Measurements from ENCODE around the gene RASSF3. TPM values are rescaled to one million over a fixed set of nuclear protein-coding genes. Genes with fewer than 3 reads are reported as not detected.
"Not testable (repeated sequence)": the region's sequence is repeated elsewhere in the genome, so short reads cannot be mapped to it uniquely, and the experiment has no call there.

RASSF3 gene
- total RNA-seq, 2 experiments from 2014 or later, result 45.5 to 61.5 TPM

DNA sequence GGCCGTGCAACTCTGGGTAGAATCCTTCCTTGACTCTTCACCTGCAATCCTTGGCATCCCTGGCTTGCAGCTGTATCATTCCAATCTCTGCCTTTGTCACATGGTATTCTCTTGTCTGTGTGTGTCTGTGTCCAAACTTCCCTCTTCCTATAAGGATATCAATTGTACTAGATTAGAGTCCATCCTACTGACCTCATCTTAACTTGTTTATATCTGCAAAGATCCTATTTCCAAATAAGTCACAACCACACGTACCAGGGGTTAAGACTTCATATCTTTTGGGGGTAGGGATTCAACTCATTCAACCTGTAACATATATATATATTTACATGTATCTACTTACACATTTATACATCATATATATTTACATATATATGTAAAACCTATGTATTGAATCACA, 29.6 kb upstream of the RASSF3 start:
- no peak overlapping the region for H3K4me3 Mint-ChIP-seq
- peaks cover 6% of the 10 kb centered on the region for H3K27me3 Mint-ChIP-seq
- DNase-seq, result no peak
- CTCF ChIA-PET, result interaction anchor here (1.4 to 1.5 kb wide), 2 partner anchors 10 to 117 kb away, joined by 3 to 4 read pairs; no protein-coding TSS in a partner anchor
- no peaks in the 10 kb centered on the region for H3K36me3 Mint-ChIP-seq
- peaks cover 8% of the 10 kb centered on the region for H3K4me1 Mint-ChIP-seq
- ATAC-seq, result no peak
- H3K27ac Mint-ChIP-seq, result no peak overlapping the region
- H3K9me3 Mint-ChIP-seq (ENCODE audit: low read depth), result no peaks in the 10 kb centered on the region

GRCh38 chr12:64582114-64582513, 28.2 kb upstream of the RASSF3 start:
- no peak for ATAC-seq
- peaks cover 6% of the 10 kb centered on the region for H3K27me3 Mint-ChIP-seq

GRCh38 chr12:64582862-64583261, 27.4 kb upstream of the RASSF3 start:
- no peak for ATAC-seq
- H3K27ac Mint-ChIP-seq, result no peak overlapping the region
- peaks cover 6% of the 10 kb centered on the region for H3K27me3 Mint-ChIP-seq
- DNase-seq, result no peak
- H3K36me3 Mint-ChIP-seq, result no peaks in the 10 kb centered on the region
- CTCF ChIA-PET, result interaction anchor here (1.0 kb wide), 1 partner anchor 115 kb away, joined by 3 read pairs; no protein-coding TSS in a partner anchor
- no peak overlapping the region for H3K4me3 Mint-ChIP-seq
- H3K4me1 Mint-ChIP-seq, result peaks cover 8% of the 10 kb centered on the region
- no peaks in the 10 kb centered on the region for H3K9me3 Mint-ChIP-seq (ENCODE audit: low read depth)

More at GRCh38 chr12:64582114-64582513, 28.2 kb upstream of the RASSF3 start:
- H3K9me3 Mint-ChIP-seq (ENCODE audit: low read depth), result no peaks in the 10 kb centered on the region
- H3K4me1 Mint-ChIP-seq, result peaks cover 8% of the 10 kb centered on the region
- no peak overlapping the region for H3K4me3 Mint-ChIP-seq
- CTCF ChIA-PET, result interaction anchor here (1.0 kb wide), 1 partner anchor 116 kb away, joined by 3 read pairs; no protein-coding TSS in a partner anchor
- DNase-seq, result no peak
- no peaks in the 10 kb centered on the region for H3K36me3 Mint-ChIP-seq
- H3K27ac Mint-ChIP-seq, result no peak overlapping the region

GRCh38 chr12:64583395-64583770, 26.9 kb upstream of the RASSF3 start:
- not testable (repeated sequence) for H3K4me1 Mint-ChIP-seq; H3K4me3 Mint-ChIP-seq; DNase-seq; H3K9me3 Mint-ChIP-seq (ENCODE audit: low read depth); H3K36me3 Mint-ChIP-seq; H3K27me3 Mint-ChIP-seq; ATAC-seq; H3K27ac Mint-ChIP-seq
- CTCF ChIA-PET, result interaction anchor here (1.0 to 1.5 kb wide), 4 partner anchors 14 to 106 kb away, joined by 3 to 5 read pairs (median 3); no protein-coding TSS in a partner anchor

DNA sequence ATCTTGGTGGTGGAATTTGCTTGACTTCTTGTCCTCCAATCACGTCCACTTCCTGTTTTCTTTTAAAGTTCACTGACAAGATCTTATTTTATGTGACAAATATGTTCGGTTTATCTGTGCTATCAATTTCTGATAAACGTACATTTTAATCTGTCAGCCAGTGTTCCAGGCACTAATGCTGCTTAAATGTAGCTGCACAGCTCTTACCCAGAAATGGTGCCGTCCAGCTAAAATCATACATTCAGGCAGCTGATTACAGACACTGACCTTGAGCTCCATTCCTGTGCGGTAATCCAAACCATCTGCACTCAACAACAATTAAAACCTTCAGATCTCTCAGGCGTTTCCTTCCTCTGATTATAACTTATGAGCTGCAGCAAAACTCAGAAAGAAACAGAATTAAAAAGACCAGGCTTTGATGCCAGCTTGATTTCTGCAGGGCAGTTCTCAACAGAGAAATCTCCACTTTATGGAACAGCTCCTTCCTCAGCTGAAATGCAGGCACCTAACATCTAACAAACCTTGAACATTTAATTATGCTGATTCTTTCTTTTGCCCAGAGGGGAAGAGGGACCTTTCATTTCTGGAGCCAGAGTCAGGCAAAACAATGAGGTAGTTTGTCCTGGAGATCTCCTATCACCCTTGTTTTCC, 26.4 kb upstream of the RASSF3 start:
- DNase-seq, result no peak
- H3K4me3 Mint-ChIP-seq, result no peak overlapping the region
- H3K36me3 Mint-ChIP-seq, result no peaks in the 10 kb centered on the region
- CTCF ChIA-PET, result interaction anchor here (1.0 to 1.5 kb wide), 4 partner anchors 15 to 106 kb away, joined by 3 to 5 read pairs (median 3); no protein-coding TSS in a partner anchor
- peaks cover 6% of the 10 kb centered on the region for H3K27me3 Mint-ChIP-seq
- H3K9me3 Mint-ChIP-seq (ENCODE audit: low read depth), result no peaks in the 10 kb centered on the region
- H3K27ac Mint-ChIP-seq, result no peak overlapping the region
- H3K4me1 Mint-ChIP-seq, result peaks cover 8% of the 10 kb centered on the region
- no peak for ATAC-seq

DNA sequence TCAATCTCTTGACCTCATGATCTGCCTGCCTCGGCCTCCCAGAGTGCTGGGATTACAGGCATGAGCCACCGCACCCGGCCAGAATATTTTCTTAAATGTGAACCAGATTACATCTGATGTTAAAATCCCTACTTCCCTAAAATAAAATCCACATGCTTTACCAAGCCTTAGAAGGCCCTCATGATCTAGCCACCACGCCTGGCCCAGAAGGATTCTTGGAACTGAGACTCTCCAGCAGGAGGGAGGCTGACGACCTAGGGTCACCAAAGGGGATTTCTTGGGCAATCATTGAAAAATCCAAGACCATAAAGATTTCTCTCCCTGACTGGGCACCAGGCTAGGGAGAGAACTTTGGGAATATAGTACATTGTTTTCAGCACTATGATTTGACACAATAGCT, 25.2 kb upstream of the RASSF3 start:
- H3K27ac Mint-ChIP-seq, result no peak overlapping the region
- peaks cover 6% of the 10 kb centered on the region for H3K27me3 Mint-ChIP-seq
- no peak overlapping the region for H3K4me3 Mint-ChIP-seq
- no peak for DNase-seq
- H3K4me1 Mint-ChIP-seq, result peaks cover 8% of the 10 kb centered on the region
- no peak for ATAC-seq
- H3K9me3 Mint-ChIP-seq (ENCODE audit: low read depth), result no peaks in the 10 kb centered on the region
- CTCF ChIA-PET, result no interaction called here
- H3K36me3 Mint-ChIP-seq, result no peaks in the 10 kb centered on the region

- DNase-seq (no peak), ATAC-seq (no peak)
- Mint-ChIP-seq H3K4me3 (no peak overlapping the region), H3K27ac (no peak overlapping the region), H3K4me1 (peaks cover 8% of the 10 kb centered on the region), H3K9me3 (ENCODE audit: low read depth) (no peaks in the 10 kb centered on the region), H3K36me3 (no peaks in the 10 kb centered on the region), H3K27me3 (peaks cover 6% of the 10 kb centered on the region)
- CTCF ChIA-PET, result interaction anchor here (1.0 to 1.8 kb wide), 3 partner anchors 20 to 210 kb away, joined by 3 to 5 read pairs (median 3); no protein-coding TSS in a partner anchor
Observed at GRCh38 chr12:64587447-64587846, 22.8 kb upstream of the RASSF3 start.

DNA sequence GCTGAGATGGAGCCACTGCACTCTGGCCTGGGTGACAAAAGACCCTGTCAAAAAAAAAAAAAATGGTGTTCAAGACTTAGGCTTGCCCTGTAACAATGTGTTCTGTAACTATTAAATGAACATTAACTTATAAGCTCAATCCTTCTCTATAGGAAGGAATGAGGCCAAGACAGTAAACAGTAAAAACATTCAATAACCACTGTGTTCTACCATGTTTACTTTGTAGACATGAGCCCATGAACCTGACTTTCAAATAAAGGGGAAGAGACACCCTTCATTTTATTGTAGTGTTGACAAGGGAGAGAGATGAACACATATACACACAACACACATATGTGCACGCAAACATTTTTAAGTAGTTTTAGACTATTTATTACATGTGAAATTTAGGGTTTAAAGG, 20.1 kb upstream of the RASSF3 start:
- no peak overlapping the region for H3K4me3 Mint-ChIP-seq
- no peaks in the 10 kb centered on the region for H3K36me3 Mint-ChIP-seq
- no peaks in the 10 kb centered on the region for H3K9me3 Mint-ChIP-seq (ENCODE audit: low read depth)
- no peaks in the 10 kb centered on the region for H3K4me1 Mint-ChIP-seq
- no peak for ATAC-seq
- no peak overlapping the region for H3K27ac Mint-ChIP-seq
- no peaks in the 10 kb centered on the region for H3K27me3 Mint-ChIP-seq
- no peak for DNase-seq
- CTCF ChIA-PET, result interaction anchor here (0.7 to 1.1 kb wide), 2 partner anchors 13 to 107 kb away, joined by 3 read pairs; no protein-coding TSS in a partner anchor

GRCh38 chr12:64595863-64596793, 14.2 kb upstream of the RASSF3 start:
- peaks cover 13% of the 10 kb centered on the region for H3K4me1 Mint-ChIP-seq
- ATAC-seq (no peak), DNase-seq (no peak)
- CTCF ChIA-PET, result interaction anchor here (1.5 kb wide), 1 partner anchor 15 kb away, joined by 3 read pairs; no protein-coding TSS in a partner anchor
- H3K9me3 Mint-ChIP-seq (ENCODE audit: low read depth), result no peaks in the 10 kb centered on the region
- no peak overlapping the region for H3K27ac Mint-ChIP-seq
- H3K27me3 Mint-ChIP-seq, result no peaks in the 10 kb centered on the region
- H3K36me3 Mint-ChIP-seq, result no peaks in the 10 kb centered on the region
- no peak overlapping the region for H3K4me3 Mint-ChIP-seq

DNA sequence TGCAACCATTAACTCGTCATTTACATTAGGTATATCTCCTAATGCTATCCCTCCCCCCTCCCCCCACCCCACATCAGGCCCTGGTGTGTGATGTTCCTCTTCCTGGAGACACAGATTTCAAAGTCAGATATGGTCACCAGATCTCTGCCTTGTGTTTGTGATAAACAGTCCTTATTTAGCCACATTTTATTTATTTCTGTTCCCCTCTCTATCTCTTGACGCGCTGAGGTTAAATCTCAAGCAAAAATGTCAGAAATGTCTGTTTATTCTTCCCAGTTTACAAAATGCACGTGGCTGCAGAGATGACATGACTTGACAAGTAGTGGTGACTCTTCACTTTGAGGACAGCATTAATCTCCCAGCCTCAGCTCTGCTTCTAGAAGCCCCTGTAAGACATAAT, 11.5 kb upstream of the RASSF3 start:
- no peaks in the 10 kb centered on the region for H3K27me3 Mint-ChIP-seq
- no peak overlapping the region for H3K4me3 Mint-ChIP-seq
- no peaks in the 10 kb centered on the region for H3K9me3 Mint-ChIP-seq (ENCODE audit: low read depth)
- ATAC-seq (no peak), DNase-seq (no peak)
- H3K27ac Mint-ChIP-seq, result no peak overlapping the region
- CTCF ChIA-PET, result interaction anchor here (0.8 to 1.6 kb wide), 3 partner anchors 9 to 99 kb away, joined by 3 to 5 read pairs (median 3); no protein-coding TSS in a partner anchor
- H3K4me1 Mint-ChIP-seq, result peaks cover 13% of the 10 kb centered on the region
- no peaks in the 10 kb centered on the region for H3K36me3 Mint-ChIP-seq

GRCh38 chr12:64600164-64600561, 10.1 kb upstream of the RASSF3 start:
- CTCF ChIA-PET, result interaction anchor here (0.8 to 1.6 kb wide), 2 partner anchors 51 to 98 kb away, joined by 3 to 8 read pairs; no protein-coding TSS in a partner anchor
- ATAC-seq (no peak), DNase-seq (no peak)
- Mint-ChIP-seq H3K36me3 (no peaks in the 10 kb centered on the region), H3K4me3 (no peak overlapping the region), H3K27ac (no peak overlapping the region), H3K9me3 (ENCODE audit: low read depth) (no peaks in the 10 kb centered on the region), H3K27me3 (no peaks in the 10 kb centered on the region), H3K4me1 (peaks cover 13% of the 10 kb centered on the region)

DNA sequence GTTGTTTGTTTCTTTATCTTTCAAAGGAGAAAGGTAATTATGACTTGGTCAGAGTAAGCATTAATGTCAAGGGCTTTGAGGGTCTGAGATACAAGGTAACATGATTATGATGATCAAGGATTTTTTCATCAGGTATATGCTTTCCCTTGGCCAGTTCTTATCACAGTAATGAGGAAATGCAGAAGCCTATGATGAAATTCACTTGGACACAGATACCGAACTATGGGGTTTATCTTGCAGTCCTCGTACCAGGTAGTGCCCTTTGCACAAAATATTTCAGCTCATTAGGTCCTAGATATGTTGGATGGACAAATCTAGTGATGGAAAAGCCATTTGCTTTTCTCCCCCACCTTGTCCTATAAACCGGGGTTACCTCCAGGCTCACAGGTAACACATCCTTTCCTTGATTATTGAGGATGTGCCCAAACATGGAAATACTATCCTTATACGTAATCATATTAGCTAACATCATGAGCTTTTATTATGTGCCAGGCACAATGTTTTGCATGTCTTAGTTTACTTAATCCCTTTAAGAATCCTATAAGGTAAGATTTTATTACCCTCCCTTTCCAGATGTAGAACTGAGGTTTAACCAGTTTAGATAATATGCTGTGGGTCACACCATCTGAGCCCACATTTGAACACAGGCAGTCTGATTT, 7.0 kb upstream of the RASSF3 start:
- H3K36me3 Mint-ChIP-seq, result no peaks in the 10 kb centered on the region
- H3K4me3 Mint-ChIP-seq, result no peak overlapping the region
- no peak for ATAC-seq
- no peaks in the 10 kb centered on the region for H3K9me3 Mint-ChIP-seq (ENCODE audit: low read depth)
- no peak for DNase-seq
- peaks cover 18% of the 10 kb centered on the region for H3K4me1 Mint-ChIP-seq
- CTCF ChIA-PET, result interaction anchor here (0.8 to 2.6 kb wide), 2 partner anchors 13 to 54 kb away, joined by 3 to 10 read pairs; no protein-coding TSS in a partner anchor
- H3K27ac Mint-ChIP-seq, result no peak overlapping the region
- H3K27me3 Mint-ChIP-seq, result no peaks in the 10 kb centered on the region
